Upper lobe of right lung (tissue), 1 donor: Measurements from ENCODE around the gene FIG4. TPM values are rescaled to one million over a fixed set of nuclear protein-coding genes. Genes with fewer than 3 reads are reported as not detected.
"Not testable (repeated sequence)": the region's sequence is repeated elsewhere in the genome, so short reads cannot be mapped to it uniquely, and the experiment has no call there.

Source experiments
- ATAC-seq: fragments of 200-7000 bp; cut with Tn5 transposase; one replicate; pipeline ENCODE4 v1.9.1; 2020; ENCODE audit warnings: mild to moderate bottlenecking, moderate library complexity
- DNase-seq: peaks from one replicate; pipeline ENCODE4 v3.0.0-alpha.2; 2020
- H3K27ac ChIP-seq: fragments of 200-600 bp; one replicate; pipeline ENCODE4 v1.8.0; 2022
- H3K27me3 ChIP-seq: fragments of 200-600 bp; one replicate; pipeline ENCODE4 v1.8.0; 2022; ENCODE audit warnings: mild to moderate bottlenecking
- H3K36me3 ChIP-seq: fragments of 200-600 bp; one replicate; pipeline ENCODE4 v1.8.0; 2022
- H3K4me1 ChIP-seq: fragments of 200-600 bp; one replicate; pipeline ENCODE4 v1.8.0; 2022
- H3K4me3 ChIP-seq: fragments of 200-600 bp; one replicate; pipeline ENCODE4 v1.8.0; 2022; ENCODE audit warnings: mild to moderate bottlenecking
- H3K9me3 ChIP-seq: fragments of 200-600 bp; one replicate; pipeline ENCODE4 v1.8.0; 2022
- CTCF ChIP-seq: fragments of 200-600 bp; IDR thresholded peaks from one replicate; pipeline ENCODE4 v1.8.0; 2022; ENCODE audit warnings: antibody characterized with exemption
- intact Hi-C: fragments of 100-400 bp; cut with DNase I; formaldehyde crosslinking; loops from one replicate; pipeline ENCODE4 v1.11.0; 2022
- total RNA-seq: library from RNA; stranded (reverse); fragmentation: NEBNext Ultra II Directional; extraction: Animal tissue kit (Norgen Biotek cat#: 25700); gene quantifications from one replicate; pipeline ENCODE4 v1.2.1, GENCODE V29; 2021
- donor health status: DM: no; HTN: yes; CAD: no; lungs with severe emphysema.

Gene FIG4
- total RNA-seq, 1 donor from 2014 or later = 31.3 TPM

- no peak for TF ChIP-seq CTCF
- no peak overlapping the region for H3K27ac ChIP-seq
- H3K9me3 ChIP-seq = no peaks in the 10 kb centered on the region
- ATAC-seq (no peak), DNase-seq (no peak)
- H3K4me1 ChIP-seq = peaks cover 5% of the 10 kb centered on the region
- intact Hi-C loops = no loop called here
- peaks cover 22% of the 10 kb centered on the region for H3K36me3 ChIP-seq
- H3K27me3 ChIP-seq = no peaks in the 10 kb centered on the region
- no peak overlapping the region for H3K4me3 ChIP-seq
These were observed 26.9 kb downstream of the FIG4 start for GRCh38 chr6:109717971-109718370.

- Histone ChIP-seq H3K27me3 (no peaks in the 10 kb centered on the region), H3K4me3 (no peak overlapping the region), H3K4me1 (peaks cover 5% of the 10 kb centered on the region), H3K27ac (no peak overlapping the region), H3K9me3 (no peaks in the 10 kb centered on the region), H3K36me3 (peaks cover 22% of the 10 kb centered on the region)
- DNase-seq (no peak), ATAC-seq (no peak)
- no peak for TF ChIP-seq CTCF
- intact Hi-C loops = no loop called here
These were observed 27.9 kb downstream of the FIG4 start for GRCh38 chr6:109718991-109719390.

GRCh38 chr6:109720311-109720710 is 29.2 kb downstream of the FIG4 start:
- no peaks in the 10 kb centered on the region for H3K9me3 ChIP-seq
- no peak for TF ChIP-seq CTCF
- intact Hi-C loops = no loop called here
- peaks cover 22% of the 10 kb centered on the region for H3K36me3 ChIP-seq
- ATAC-seq = no peak
- no peak for DNase-seq
- no peak overlapping the region for H3K4me3 ChIP-seq
- no peaks in the 10 kb centered on the region for H3K27me3 ChIP-seq
- H3K4me1 ChIP-seq = peaks cover 5% of the 10 kb centered on the region
- peak overlapping the region; percentile 3 for H3K27ac ChIP-seq

GRCh38 chr6:109722011-109722410 is 30.9 kb downstream of the FIG4 start:
- DNase-seq = no peak
- intact Hi-C loops = no loop called here
- H3K27ac ChIP-seq = no peak overlapping the region

GRCh38 chr6:109722564-109723254 is 31.6 kb downstream of the FIG4 start:
- no peak for ATAC-seq
- H3K27ac ChIP-seq = no peak overlapping the region

More at GRCh38 chr6:109722011-109722410, 30.9 kb downstream of the FIG4 start:
- TF ChIP-seq CTCF = no peak
- Histone ChIP-seq H3K4me1 (peaks cover 5% of the 10 kb centered on the region), H3K4me3 (no peak overlapping the region), H3K27me3 (no peaks in the 10 kb centered on the region), H3K36me3 (peaks cover 19% of the 10 kb centered on the region), H3K9me3 (no peaks in the 10 kb centered on the region)
- no peak for ATAC-seq

GRCh38 chr6:109725250-109725649 is 34.2 kb downstream of the FIG4 start:
- H3K4me1 ChIP-seq, H3K27me3 ChIP-seq, H3K36me3 ChIP-seq, H3K27ac ChIP-seq, DNase-seq, ATAC-seq, intact Hi-C loops, H3K9me3 ChIP-seq, H3K4me3 ChIP-seq: not testable (repeated sequence)

More at GRCh38 chr6:109722564-109723254, 31.6 kb downstream of the FIG4 start:
- DNase-seq = no peak
- peaks cover 5% of the 10 kb centered on the region for H3K4me1 ChIP-seq
- H3K27me3 ChIP-seq = no peaks in the 10 kb centered on the region
- H3K4me3 ChIP-seq = no peak overlapping the region
- H3K9me3 ChIP-seq = no peaks in the 10 kb centered on the region
- TF ChIP-seq CTCF = no peak
- intact Hi-C loops = no loop called here
- peaks cover 18% of the 10 kb centered on the region for H3K36me3 ChIP-seq
